ENCODE data around the gene SNPH.
"Not testable (repeated sequence)": the region's sequence is repeated elsewhere in the genome, so short reads cannot be mapped to it uniquely, and the experiment has no call there.

The SNPH gene

GRCh38 chr20:1266167-1266973, at the start of gene SNPH:
Gene SNPH, plus strand, starts transcription at chr20:1266294. Its CDS starts 29,946 bp downstream, at chr20:1296240.
- no peak for DNase-seq (ENCODE audit: low read depth)

- not testable (repeated sequence) for DNase-seq (ENCODE audit: low read depth)
Observed at GRCh38 chr20:1216527-1217427, 49.3 kb upstream of the SNPH start.

- DNase-seq (ENCODE audit: low read depth), result not testable (repeated sequence)
Observed at GRCh38 chr20:1222750-1223149, 43.3 kb upstream of the SNPH start.

GRCh38 chr20:1224205-1224890, 41.7 kb upstream of the SNPH start:
- DNase-seq (ENCODE audit: low read depth), result no peak

GRCh38 chr20:1225263-1225782, 40.8 kb upstream of the SNPH start:
- DNase-seq (ENCODE audit: low read depth), result no peak

- DNase-seq (ENCODE audit: low read depth), result peak; percentile 79
Observed at GRCh38 chr20:1225783-1226654, 40.1 kb upstream of the SNPH start, which contains the start of gene RAD21L1. Gene RAD21L1, plus strand, starts transcription at chr20:1226044. Its CDS starts 2,410 bp downstream, at chr20:1228454.

- no peak for DNase-seq (ENCODE audit: low read depth)
Observed at GRCh38 chr20:1229541-1229940, 36.6 kb upstream of the SNPH start.

- no peak for DNase-seq (ENCODE audit: low read depth)
Observed at GRCh38 chr20:1232286-1233111, 33.6 kb upstream of the SNPH start.

- no peak for DNase-seq (ENCODE audit: low read depth)
Observed at GRCh38 chr20:1240549-1240948, 25.5 kb upstream of the SNPH start.

- no peak for DNase-seq (ENCODE audit: low read depth)
Observed at GRCh38 chr20:1241456-1241855, 24.6 kb upstream of the SNPH start.

GRCh38 chr20:1242099-1242498, 24.0 kb upstream of the SNPH start:
- DNase-seq (ENCODE audit: low read depth), result no peak

GRCh38 chr20:1242530-1242929, 23.6 kb upstream of the SNPH start:
- no peak for DNase-seq (ENCODE audit: low read depth)

GRCh38 chr20:1245578-1245977, 20.5 kb upstream of the SNPH start:
- DNase-seq (ENCODE audit: low read depth), result no peak

- DNase-seq (ENCODE audit: low read depth), result no peak
Observed at GRCh38 chr20:1247689-1248088, 18.4 kb upstream of the SNPH start.

GRCh38 chr20:1250282-1250681, 15.8 kb upstream of the SNPH start:
- not testable (repeated sequence) for DNase-seq (ENCODE audit: low read depth)

- DNase-seq (ENCODE audit: low read depth), result no peak
Observed at GRCh38 chr20:1252416-1252815, 13.7 kb upstream of the SNPH start.

- no peak for DNase-seq (ENCODE audit: low read depth)
Observed at GRCh38 chr20:1254254-1254653, 11.8 kb upstream of the SNPH start.

GRCh38 chr20:1255675-1256074, 10.4 kb upstream of the SNPH start:
- peak; percentile 49 for DNase-seq (ENCODE audit: low read depth)

GRCh38 chr20:1263853-1264252, 2.2 kb upstream of the SNPH start:
- peak; percentile 25 for DNase-seq (ENCODE audit: low read depth)

- DNase-seq (ENCODE audit: low read depth), result no peak
Observed at GRCh38 chr20:1264727-1265126, 1.4 kb upstream of the SNPH start.

Data from CMK (cell line).